Skeletal muscle tissue (tissue), 4 donors: ENCODE results near the gene ERC2. TPM values are rescaled to one million over a fixed set of nuclear protein-coding genes. Genes with fewer than 3 reads are reported as not detected.

Experiments used
- H3K27ac ChIP-seq: one replicate; pipeline ENCODE4 v1.7.0; 2013; ENCODE audit warnings: mild to moderate bottlenecking, low read depth, low read length, inconsistent platforms
- H3K27me3 ChIP-seq, 3 donors: one replicate each; pipeline ENCODE4 v1.7.0; 2013; ENCODE audit warnings: low read length in 3 of 3; ENCODE audit not compliant: control insufficient read depth in 3 of 3, insufficient read depth in 3 of 3
- H3K36me3 ChIP-seq, 3 donors: one replicate each; pipeline ENCODE4 v1.7.0; 2013; ENCODE audit warnings: low read length in 3 of 3; ENCODE audit not compliant: control insufficient read depth in 3 of 3, insufficient read depth in 3 of 3
- H3K4me1 ChIP-seq, 3 donors: one replicate each; pipeline ENCODE4 v1.7.0; 2013; ENCODE audit warnings: low read length in 3 of 3, mild to moderate bottlenecking in 3 of 3; ENCODE audit not compliant: control insufficient read depth in 3 of 3, insufficient read depth in 3 of 3
- H3K4me3 ChIP-seq, 3 donors: one replicate each; pipeline ENCODE4 v1.7.0; 2013; ENCODE audit warnings: low read length in 3 of 3
- H3K9ac ChIP-seq, 3 donors: one replicate each; pipeline ENCODE4 v1.7.0; 2013; ENCODE audit warnings: low read length in 3 of 3, mild to moderate bottlenecking in 3 of 3, moderate library complexity in 2 of 3, low read depth in 1 of 3
- H3K9me3 ChIP-seq, 3 donors: one replicate each; pipeline ENCODE4 v1.7.0; 2013; ENCODE audit warnings: low read length in 3 of 3; ENCODE audit not compliant: control insufficient read depth in 3 of 3
- total RNA-seq: library from RNA; depleted of rRNA; stranded (reverse); fragments of >200 nt; gene quantifications from one replicate; pipeline ENCODE4 v1.2.3, GENCODE V29; 2014
- donor health status: Osteomylitis.

Gene ERC2
- total RNA-seq, 1 donor from 2014 or later = 1.0 TPM

GRCh38 chr3:56476771-56477170 is 8.5 kb upstream of the ERC2 start:
- H3K27ac ChIP-seq = no peak overlapping the region
- H3K9ac ChIP-seq = no peak overlapping the region
- H3K9me3 ChIP-seq = no peaks in the 10 kb centered on the region
- no peak overlapping the region for H3K4me3 ChIP-seq
- H3K36me3 ChIP-seq = no peaks in the 10 kb centered on the region
- peaks cover 0 to 11% (median 0%) of the 10 kb centered on the region in 3 donors for H3K27me3 ChIP-seq
- no peaks in the 10 kb centered on the region for H3K4me1 ChIP-seq

- Histone ChIP-seq H3K4me1 (peaks cover 0 to 8% (median 3%) of the 10 kb centered on the region in 3 donors), H3K27me3 (peaks cover 5 to 13% (median 11%) of the 10 kb centered on the region in 3 donors), H3K4me3 (no peak overlapping the region), H3K9me3 (no peaks in the 10 kb centered on the region), H3K9ac (no peak overlapping the region), H3K36me3 (no peaks in the 10 kb centered on the region), H3K27ac (no peak overlapping the region)
Measured at GRCh38 chr3:56471771-56472170, 3.5 kb upstream of the ERC2 start.

GRCh38 chr3:56469141-56469540 is 874 bp upstream of the ERC2 start:
- Histone ChIP-seq H3K36me3 (no peaks in the 10 kb centered on the region), H3K9me3 (no peaks in the 10 kb centered on the region), H3K27me3 (peaks cover 5 to 30% (median 25%) of the 10 kb centered on the region in 3 donors), H3K4me1 (peaks cover 0 to 8% (median 3%) of the 10 kb centered on the region in 3 donors), H3K27ac (no peak overlapping the region), H3K9ac (no peak overlapping the region), H3K4me3 (no peak overlapping the region)

- Histone ChIP-seq H3K4me3 (peak overlapping the region; percentile 10 to 49 (median 32)), H3K9ac (peak overlapping the region in 1 of 3 donors; percentile 40), H3K36me3 (no peaks in the 10 kb centered on the region), H3K27ac (no peak overlapping the region), H3K4me1 (peaks cover 0 to 8% (median 3%) of the 10 kb centered on the region in 3 donors), H3K27me3 (peaks cover 8 to 32% (median 31%) of the 10 kb centered on the region in 3 donors), H3K9me3 (no peaks in the 10 kb centered on the region)
Measured at GRCh38 chr3:56467801-56468183, 475 bp downstream of the ERC2 start.

- H3K4me3 ChIP-seq = peak overlapping the region; percentile 54 to 67 (median 58)
Measured at GRCh38 chr3:56467108-56467507, 1.2 kb downstream of the ERC2 start.

GRCh38 chr3:56459719-56460118 is 8.5 kb downstream of the ERC2 start:
- no peaks in the 10 kb centered on the region for H3K36me3 ChIP-seq
- H3K9ac ChIP-seq = no peak overlapping the region
- H3K4me3 ChIP-seq = no peak overlapping the region
- no peak overlapping the region for H3K27ac ChIP-seq
- H3K4me1 ChIP-seq = no peaks in the 10 kb centered on the region
- H3K9me3 ChIP-seq = no peaks in the 10 kb centered on the region
- peaks cover 9 to 18% (median 13%) of the 10 kb centered on the region in 3 donors for H3K27me3 ChIP-seq

More at GRCh38 chr3:56467108-56467507, 1.2 kb downstream of the ERC2 start:
- Histone ChIP-seq H3K4me1 (peaks cover 0 to 8% (median 3%) of the 10 kb centered on the region in 3 donors), H3K27me3 (peaks cover 8 to 32% (median 31%) of the 10 kb centered on the region in 3 donors), H3K9me3 (no peaks in the 10 kb centered on the region), H3K36me3 (no peaks in the 10 kb centered on the region), H3K27ac (no peak overlapping the region), H3K9ac (peak overlapping the region in 1 of 3 donors; percentile 45)

- Histone ChIP-seq H3K4me3 (no peak overlapping the region), H3K9me3 (no peaks in the 10 kb centered on the region), H3K27ac (no peak overlapping the region), H3K4me1 (no peaks in the 10 kb centered on the region), H3K36me3 (no peaks in the 10 kb centered on the region), H3K9ac (no peak overlapping the region), H3K27me3 (peaks cover 7 to 15% (median 7%) of the 10 kb centered on the region in 3 donors)
Measured at GRCh38 chr3:56459104-56459496, 9.2 kb downstream of the ERC2 start.

GRCh38 chr3:56458496-56459103 is 9.7 kb downstream of the ERC2 start:
- H3K27me3 ChIP-seq = peaks cover 6 to 15% (median 8%) of the 10 kb centered on the region in 3 donors
- H3K27ac ChIP-seq = no peak overlapping the region
- H3K4me3 ChIP-seq = no peak overlapping the region
- no peaks in the 10 kb centered on the region for H3K4me1 ChIP-seq
- H3K9me3 ChIP-seq = no peaks in the 10 kb centered on the region
- no peaks in the 10 kb centered on the region for H3K36me3 ChIP-seq
- H3K9ac ChIP-seq = no peak overlapping the region

GRCh38 chr3:56456117-56456516 is 12.2 kb downstream of the ERC2 start:
- no peak overlapping the region for H3K9ac ChIP-seq
- no peaks in the 10 kb centered on the region for H3K36me3 ChIP-seq
- H3K27me3 ChIP-seq = peaks cover 2 to 10% (median 6%) of the 10 kb centered on the region in 3 donors
- no peaks in the 10 kb centered on the region for H3K9me3 ChIP-seq
- H3K27ac ChIP-seq = no peak overlapping the region
- no peaks in the 10 kb centered on the region for H3K4me1 ChIP-seq
- H3K4me3 ChIP-seq = no peak overlapping the region

- no peak overlapping the region for H3K4me3 ChIP-seq
- no peaks in the 10 kb centered on the region for H3K9me3 ChIP-seq
- peaks cover 2 to 6% (median 5%) of the 10 kb centered on the region in 3 donors for H3K27me3 ChIP-seq
- H3K9ac ChIP-seq = no peak overlapping the region
- H3K36me3 ChIP-seq = no peaks in the 10 kb centered on the region
- H3K27ac ChIP-seq = no peak overlapping the region
- no peaks in the 10 kb centered on the region for H3K4me1 ChIP-seq
Measured at GRCh38 chr3:56453011-56453410, 15.3 kb downstream of the ERC2 start.
